OCI-LY7 (cell line): Measurements from ENCODE around the gene KRCC1. TPM values are rescaled to one million over a fixed set of nuclear protein-coding genes. Genes with fewer than 3 reads are reported as not detected.

Source experiments
- BruUV-seq: library from RNA; stranded (reverse); fragments of 400-500 nt; replicated peaks from 2 replicates; lab custom pipeline; 2021; lab: Mats Ljungman, UMichigan
- CTCF ChIA-PET: fragments of 300-600 bp; sonication (Branson Sonifier 250); formaldehyde crosslinking; loops from one replicate; lab custom pipeline; 2022; ENCODE audit warnings: antibody characterized with exemption; ENCODE audit not compliant: unreplicated experiment; lab: Charles Lee
- POLR2A ChIA-PET: fragments of 300-600 bp; sonication (Branson Sonifier 250); formaldehyde crosslinking; loops from one replicate; lab custom pipeline; 2022; ENCODE audit warnings: antibody characterized with exemption; lab: Charles Lee
- DNase-seq: peaks from one replicate; pipeline ENCODE4 v3.0.0-alpha.2; 2015; ENCODE audit warnings: low spot score
- H2AFZ ChIP-seq: fragments of 200-600 bp; sonication (generic), shearing (Covaris generic); 2 replicates; pipeline ENCODE4 v1.6.1; 2014; ENCODE audit warnings: mild to moderate bottlenecking, antibody characterized with exemption, low read length, moderate library complexity
- H3K27ac ChIP-seq: fragments of 200-600 bp; sonication (generic); 2 replicates; pipeline ENCODE4 v1.5.1; 2014; ENCODE audit warnings: mixed run types, low read depth, mild to moderate bottlenecking, moderate library complexity, low read length, inconsistent platforms; ENCODE audit not compliant: poor library complexity, severe bottlenecking
- H3K36me3 ChIP-seq: fragments of 200-600 bp; sonication (generic); 2 replicates; pipeline ENCODE4 v1.6.1; 2014; ENCODE audit warnings: mild to moderate bottlenecking, antibody characterized with exemption, low read length, moderate library complexity, mixed read lengths; ENCODE audit not compliant: insufficient read depth
- H3K4me1 ChIP-seq: fragments of 200-600 bp; sonication (generic); 2 replicates; pipeline ENCODE4 v1.5.1; 2014; ENCODE audit warnings: mild to moderate bottlenecking, low read length; ENCODE audit not compliant: insufficient read depth, poor library complexity, severe bottlenecking
- H3K4me2 ChIP-seq: fragments of 200-600 bp; sonication (generic); 2 replicates; pipeline ENCODE4 v1.6.1; 2014; ENCODE audit warnings: mild to moderate bottlenecking, low read length
- H3K4me3 ChIP-seq: fragments of 200-600 bp; sonication (generic); 2 replicates; pipeline ENCODE4 v1.5.1; 2014; ENCODE audit warnings: mild to moderate bottlenecking, low read depth, low read length; ENCODE audit not compliant: poor library complexity, severe bottlenecking
- H3K79me2 ChIP-seq: fragments of 200-600 bp; sonication (generic); 2 replicates; pipeline ENCODE4 v1.6.1; 2016; ENCODE audit warnings: low read depth, mild to moderate bottlenecking, low read length, moderate library complexity, mixed read lengths; ENCODE audit not compliant: insufficient read depth
- H3K9me2 ChIP-seq: fragments of 200-600 bp; sonication (generic); 2 replicates; pipeline ENCODE4 v1.6.1; 2016; ENCODE audit warnings: mild to moderate bottlenecking, low read length, mixed read lengths; ENCODE audit not compliant: insufficient read depth
- H3K9me3 ChIP-seq: fragments of 200-600 bp; sonication (generic); 2 replicates; pipeline ENCODE4 v1.6.1; 2014; ENCODE audit warnings: mild to moderate bottlenecking, mixed run types, low read length, mixed read lengths
- H4K20me1 ChIP-seq: fragments of 200-600 bp; sonication (generic); 2 replicates; pipeline ENCODE4 v1.6.1; 2014; ENCODE audit warnings: mild to moderate bottlenecking, antibody characterized with exemption, low read length, moderate library complexity, mixed read lengths; ENCODE audit not compliant: insufficient read depth
- EZH2phosphoT487 ChIP-seq: fragments of 200-600 bp; sonication (generic); IDR thresholded peaks from 2 replicates; pipeline ENCODE4 v1.6.1; 2018; ENCODE audit warnings: low read depth, borderline replicate concordance, mild to moderate bottlenecking, mixed run types, antibody characterized with exemption, low read length, moderate library complexity, mixed read lengths
- intact Hi-C: fragments of 100-400 bp; cut with micrococcal nuclease; formaldehyde crosslinking; loops from one replicate; pipeline ENCODE4 v1.10.0; 2022; ENCODE audit not compliant: unreplicated experiment
- total RNA-seq, 2 experiments: library from RNA; depleted of rRNA in 1 of 2; stranded (reverse); fragments of >200 nt in 1 of 2; shearing (Covaris generic) in 1 of 2; gene quantifications; 2 replicates each; pipeline ENCODE4 v1.2.3, GENCODE V29; 2014 to 2022
- TF ChIP-seq, protein P1 (sequence below): fragments of 200-600 bp; sonication (generic); conservative IDR thresholded peaks from 2 replicates; pipeline ENCODE4 v1.5.1; 2014; ENCODE audit warnings: mild to moderate bottlenecking, antibody characterized with exemption, low read length, moderate library complexity, mixed read lengths

Gene KRCC1
- total RNA-seq, 2 experiments from 2014 or later, result 18.7 to 31.7 TPM

DNA sequence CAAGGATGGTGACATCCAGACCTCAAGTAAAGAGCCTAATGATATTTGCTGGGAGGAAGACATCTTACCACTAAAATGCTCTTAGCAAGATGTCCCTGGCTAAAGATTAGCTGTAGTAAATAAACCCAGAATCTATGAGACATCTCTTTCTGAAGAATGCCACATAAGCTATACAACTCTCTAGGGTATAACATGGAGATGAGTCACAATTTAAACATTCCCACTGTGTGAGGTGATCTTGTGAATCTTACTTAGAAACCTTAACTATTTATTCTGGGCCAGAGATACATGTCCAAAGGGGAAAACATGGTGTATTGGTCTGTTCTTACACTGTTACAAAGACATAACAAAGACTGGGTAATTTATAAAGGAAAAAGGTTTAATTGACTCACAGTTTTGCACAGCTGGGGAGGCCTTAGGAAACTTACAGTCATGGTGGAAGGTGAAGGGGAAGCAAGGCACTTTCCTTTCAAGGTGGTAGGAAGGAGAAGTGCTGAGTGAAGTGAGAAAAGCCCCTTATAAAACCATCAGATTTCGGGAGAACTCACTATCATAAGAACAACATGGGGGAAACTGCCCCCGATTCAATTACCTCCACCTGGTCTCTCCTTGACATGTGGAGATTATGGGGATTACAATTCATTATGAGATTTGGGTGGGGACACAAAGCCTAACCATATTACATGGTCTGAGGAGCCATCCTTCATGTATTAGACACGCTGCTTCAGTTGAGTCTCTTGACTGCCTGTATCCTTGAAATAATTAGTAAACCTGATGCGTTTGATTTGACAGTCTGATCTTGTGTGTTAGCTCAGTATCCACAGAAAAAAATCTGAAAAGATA, 17.1 kb downstream of the KRCC1 start:
- H4K20me1 ChIP-seq, result no peaks in the 10 kb centered on the region
- TF ChIP-seq EZH2phosphoT487, result no peak
- TF ChIP-seq, protein P1, sequence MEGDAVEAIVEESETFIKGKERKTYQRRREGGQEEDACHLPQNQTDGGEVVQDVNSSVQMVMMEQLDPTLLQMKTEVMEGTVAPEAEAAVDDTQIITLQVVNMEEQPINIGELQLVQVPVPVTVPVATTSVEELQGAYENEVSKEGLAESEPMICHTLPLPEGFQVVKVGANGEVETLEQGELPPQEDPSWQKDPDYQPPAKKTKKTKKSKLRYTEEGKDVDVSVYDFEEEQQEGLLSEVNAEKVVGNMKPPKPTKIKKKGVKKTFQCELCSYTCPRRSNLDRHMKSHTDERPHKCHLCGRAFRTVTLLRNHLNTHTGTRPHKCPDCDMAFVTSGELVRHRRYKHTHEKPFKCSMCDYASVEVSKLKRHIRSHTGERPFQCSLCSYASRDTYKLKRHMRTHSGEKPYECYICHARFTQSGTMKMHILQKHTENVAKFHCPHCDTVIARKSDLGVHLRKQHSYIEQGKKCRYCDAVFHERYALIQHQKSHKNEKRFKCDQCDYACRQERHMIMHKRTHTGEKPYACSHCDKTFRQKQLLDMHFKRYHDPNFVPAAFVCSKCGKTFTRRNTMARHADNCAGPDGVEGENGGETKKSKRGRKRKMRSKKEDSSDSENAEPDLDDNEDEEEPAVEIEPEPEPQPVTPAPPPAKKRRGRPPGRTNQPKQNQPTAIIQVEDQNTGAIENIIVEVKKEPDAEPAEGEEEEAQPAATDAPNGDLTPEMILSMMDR, result no peak
- H2AFZ ChIP-seq, result no peak overlapping the region
- H3K4me2 ChIP-seq, result no peak overlapping the region
- H3K9me3 ChIP-seq, result no peaks in the 10 kb centered on the region
- H3K4me3 ChIP-seq, result no peak overlapping the region
- no peaks in the 10 kb centered on the region for H3K4me1 ChIP-seq
- intact Hi-C loops, result no loop called here
- H3K9me2 ChIP-seq, result no peaks in the 10 kb centered on the region
- DNase-seq, result no peak
- peaks cover 26% of the 10 kb centered on the region for H3K36me3 ChIP-seq
- H3K79me2 ChIP-seq, result no peaks in the 10 kb centered on the region
- POLR2A ChIA-PET, result interaction anchor here (0.7 to 1.9 kb wide), 3 partner anchors 9 to 16 kb away, joined by 3 to 5 read pairs (median 4); no protein-coding TSS in a partner anchor
- CTCF ChIA-PET, result no interaction called here
- BruUV-seq, result no TSS peak
- no peak overlapping the region for H3K27ac ChIP-seq

- Histone ChIP-seq H2AFZ (no peak overlapping the region), H3K36me3 (peaks cover 36% of the 10 kb centered on the region), H3K4me2 (no peak overlapping the region), H3K27ac (no peak overlapping the region), H3K9me3 (no peaks in the 10 kb centered on the region), H3K4me3 (no peak overlapping the region), H4K20me1 (no peaks in the 10 kb centered on the region), H3K4me1 (no peaks in the 10 kb centered on the region), H3K79me2 (no peaks in the 10 kb centered on the region), H3K9me2 (no peaks in the 10 kb centered on the region)
- BruUV-seq, result no TSS peak
- ChIA-PET POLR2A (interaction anchor here (1.9 to 2.8 kb wide), 2 partner anchors 9 to 12 kb away, joined by 4 to 12 read pairs; no protein-coding TSS in a partner anchor), CTCF (no interaction called here)
- intact Hi-C loops, result no loop called here
- TF ChIP-seq, protein P1, result no peak
- TF ChIP-seq EZH2phosphoT487, result no peak
- no peak for DNase-seq
These were observed 19.0 kb downstream of the KRCC1 start for GRCh38 chr2:88036606-88037005.

DNA sequence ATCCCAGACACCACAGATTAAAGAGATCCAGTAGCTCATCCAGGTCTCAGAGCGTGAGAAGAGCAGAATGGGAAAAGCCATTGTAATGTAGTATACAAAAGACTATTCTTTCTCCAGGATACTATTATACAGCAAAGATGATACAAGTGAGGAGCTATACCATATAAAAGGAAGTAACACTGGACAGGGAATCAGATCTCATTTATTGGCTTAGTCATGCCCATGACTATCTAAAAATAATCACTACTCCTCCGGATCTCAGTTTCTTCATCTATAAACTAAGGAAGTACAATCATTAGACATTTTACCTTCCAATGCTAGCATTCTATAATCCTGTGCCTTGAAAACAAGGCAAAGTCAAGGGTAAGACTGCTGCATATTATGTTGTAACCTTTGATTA, 19.4 kb downstream of the KRCC1 start:
- ChIA-PET POLR2A (interaction anchor here (2.8 kb wide), 1 partner anchor 12 kb away, joined by 12 read pairs; no protein-coding TSS in a partner anchor), CTCF (no interaction called here)
- no TSS peak for BruUV-seq
- no peaks in the 10 kb centered on the region for H3K79me2 ChIP-seq
- no peak overlapping the region for H3K4me2 ChIP-seq
- intact Hi-C loops, result no loop called here
- H4K20me1 ChIP-seq, result no peaks in the 10 kb centered on the region
- no peaks in the 10 kb centered on the region for H3K9me2 ChIP-seq
- H3K27ac ChIP-seq, result no peak overlapping the region
- no peak for TF ChIP-seq EZH2phosphoT487
- TF ChIP-seq, protein P1, result no peak
- H3K36me3 ChIP-seq, result peaks cover 36% of the 10 kb centered on the region
- no peak overlapping the region for H3K4me3 ChIP-seq
- no peak for DNase-seq
- H3K9me3 ChIP-seq, result no peaks in the 10 kb centered on the region
- no peak overlapping the region for H2AFZ ChIP-seq
- H3K4me1 ChIP-seq, result no peaks in the 10 kb centered on the region
